GM19438 (cell line): ENCODE results near the gene CUTA.

Experiments
- ATAC-seq: cut with Tn5 transposase; IDR thresholded peaks from one replicate; pipeline ENCODE4 v1.9.1; 2021; ENCODE audit warnings: low read depth; ENCODE audit not compliant: unreplicated experiment

The CUTA gene, protein sequence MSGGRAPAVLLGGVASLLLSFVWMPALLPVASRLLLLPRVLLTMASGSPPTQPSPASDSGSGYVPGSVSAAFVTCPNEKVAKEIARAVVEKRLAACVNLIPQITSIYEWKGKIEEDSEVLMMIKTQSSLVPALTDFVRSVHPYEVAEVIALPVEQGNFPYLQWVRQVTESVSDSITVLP

DNA sequence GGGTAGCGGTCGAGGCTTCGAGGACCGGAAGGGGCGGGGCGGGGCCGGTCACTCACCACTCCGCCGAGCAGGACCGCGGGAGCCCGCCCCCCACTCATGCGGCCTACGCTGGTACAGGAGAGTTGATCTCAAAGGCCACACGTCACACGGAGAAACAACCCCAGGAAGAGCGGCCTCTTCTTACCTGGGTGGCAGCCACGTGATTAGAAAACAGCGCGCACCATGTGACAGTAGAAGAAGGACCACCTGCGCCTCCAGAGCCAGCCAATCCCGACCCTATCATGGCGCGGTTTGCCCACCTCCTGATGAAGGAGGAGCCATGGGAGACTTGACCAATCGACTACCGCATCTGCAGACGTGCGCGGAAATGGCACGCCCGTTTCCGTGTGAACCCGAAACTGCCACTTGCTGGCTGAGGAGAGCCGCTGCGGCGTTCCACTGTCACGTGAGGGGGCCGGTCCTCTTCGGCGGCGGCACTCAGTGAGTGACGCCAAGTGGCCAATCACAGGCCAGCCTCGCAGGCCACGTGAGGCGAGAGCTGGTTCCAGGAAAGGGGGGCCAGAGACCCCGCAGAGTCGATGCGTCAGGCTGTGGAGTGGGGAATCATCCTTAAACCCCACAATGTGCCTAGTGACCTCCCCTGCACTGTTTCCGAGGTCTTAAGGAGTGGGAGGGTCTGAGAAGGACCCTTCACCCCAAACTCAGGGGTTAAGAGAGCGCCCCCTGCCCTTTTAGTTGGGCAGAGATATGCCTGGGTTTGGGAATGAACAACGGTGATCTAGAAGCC, at the start of gene CUTA:
Gene CUTA, minus strand, starts transcription at position 205 of the 787 bp plus-strand sequence. Its CDS starts 107 bp downstream, at position 98.
- ATAC-seq = peak; percentile 87

DNA sequence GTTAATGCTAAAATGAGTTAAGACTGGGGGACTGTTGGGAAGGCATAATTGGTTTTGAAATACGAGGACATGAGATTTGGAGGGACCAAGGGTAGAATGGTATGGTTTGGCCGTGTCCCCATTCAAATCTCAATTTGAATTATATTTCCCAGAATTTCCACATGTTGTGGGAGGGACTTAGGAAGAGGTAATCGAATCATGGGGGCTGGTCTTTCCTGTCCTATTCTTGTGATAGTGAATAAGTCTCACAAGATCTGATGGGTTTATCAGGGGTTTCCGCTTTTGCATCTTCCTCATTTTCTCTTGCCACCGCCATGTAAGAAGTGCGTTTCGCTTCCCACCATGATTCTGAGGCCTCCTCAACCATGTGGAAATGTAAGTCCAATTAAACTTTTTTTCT, 49.2 kb upstream of the CUTA start:
- ATAC-seq = no peak

- ATAC-seq = no peak
These were observed 48.3 kb upstream of the CUTA start for GRCh38 chr6:33466075-33466735.

DNA sequence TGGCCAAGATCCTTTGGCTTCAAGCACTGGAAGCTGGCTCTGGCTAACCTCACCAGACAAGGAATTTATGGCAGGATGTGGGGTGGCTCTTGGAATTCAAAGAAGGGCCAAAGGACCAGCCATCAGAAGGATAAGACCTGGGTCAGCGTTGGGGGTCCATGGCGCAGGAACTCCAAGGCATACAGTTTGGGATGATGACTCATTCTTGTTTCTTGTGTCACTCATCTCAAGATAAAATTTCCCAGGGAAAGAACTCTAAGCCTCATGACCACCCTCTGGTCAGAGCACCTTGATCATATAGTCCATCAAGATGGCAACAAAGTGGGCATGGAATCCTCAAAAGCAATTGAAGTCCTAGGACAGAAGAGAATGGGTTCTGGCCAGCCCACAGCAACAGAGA, 41.3 kb upstream of the CUTA start:
- ATAC-seq = no peak

DNA sequence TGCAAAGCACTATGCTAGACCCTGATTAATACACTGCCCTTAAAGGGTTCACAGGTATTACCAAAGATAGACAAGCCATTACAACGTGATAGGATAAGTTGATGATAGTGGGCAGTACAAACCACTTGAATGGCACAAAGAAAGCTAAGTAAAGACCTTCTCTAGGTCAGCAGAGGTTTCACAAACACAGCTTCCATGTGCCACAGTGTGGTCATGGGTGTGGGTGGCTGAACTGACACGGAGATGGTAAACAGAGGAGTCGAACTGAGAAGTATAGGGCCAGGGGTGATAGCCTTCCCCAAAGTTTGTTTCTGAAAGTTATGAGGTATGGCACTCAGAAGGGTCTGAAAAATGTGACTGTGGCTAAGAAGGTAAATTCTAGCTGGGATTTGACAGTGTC, 40.8 kb upstream of the CUTA start:
- ATAC-seq = no peak

- no peak for ATAC-seq
These were observed 38.2 kb upstream of the CUTA start for GRCh38 chr6:33456156-33456555.

- no peak for ATAC-seq
These were observed 37.1 kb upstream of the CUTA start for GRCh38 chr6:33455051-33455450.

GRCh38 chr6:33454009-33454946, 36.4 kb upstream of the CUTA start, which contains the start of gene ZBTB9:
ZBTB9 (plus strand) TSS chr6:33454576; CDS start chr6:33455101, 525 bp downstream.
- peak; percentile 95 for ATAC-seq

DNA sequence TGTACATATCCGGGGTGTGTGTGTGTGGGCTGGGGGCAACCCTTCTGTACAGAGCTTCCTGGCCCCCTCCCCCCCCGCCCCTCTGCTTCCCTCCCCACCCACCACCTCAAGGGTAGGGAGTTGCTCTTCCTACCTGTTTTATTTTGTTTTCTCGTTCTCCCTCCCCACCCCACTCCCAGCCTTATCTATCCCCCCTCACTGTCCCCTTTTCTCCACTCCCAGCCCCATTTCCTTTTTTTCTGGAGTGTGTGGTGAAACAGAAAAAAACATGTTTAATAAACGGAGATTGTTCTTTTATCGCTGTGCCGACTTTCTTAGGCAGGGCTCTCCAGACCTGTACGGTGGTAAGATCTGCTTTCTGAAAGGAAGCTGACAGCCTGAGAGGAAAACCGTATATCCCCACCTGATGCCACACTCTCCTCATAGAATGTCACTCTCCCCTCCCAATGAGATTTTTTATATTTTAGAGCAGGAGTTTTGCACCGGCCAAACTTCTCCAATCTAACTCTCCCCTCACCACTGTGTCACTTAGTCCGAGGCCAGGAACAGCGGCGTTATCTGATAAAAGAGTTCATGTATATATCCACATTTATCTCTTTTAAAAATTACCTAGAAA, 35.6 kb upstream of the CUTA start:
- no peak for ATAC-seq

DNA sequence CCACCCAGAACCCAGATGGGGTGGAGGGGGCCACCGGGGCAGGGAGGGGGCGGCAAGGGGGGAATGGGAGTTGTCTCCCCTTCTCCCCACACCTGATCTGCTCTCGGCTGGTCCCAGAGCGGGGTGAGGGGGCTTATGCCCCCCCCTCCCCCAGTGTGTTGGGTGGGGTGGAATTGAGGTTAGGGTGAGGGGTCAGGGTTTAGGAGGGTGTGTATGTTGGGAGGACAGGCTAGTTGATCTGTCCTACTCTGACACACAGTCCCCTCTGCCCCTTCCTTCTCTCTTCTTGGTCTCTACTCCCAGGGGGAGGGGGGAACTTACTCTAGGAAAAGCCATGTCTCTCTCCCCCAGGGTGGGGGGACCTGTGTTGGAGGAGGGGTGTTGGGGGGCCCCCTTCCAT, 34.6 kb upstream of the CUTA start:
- no peak for ATAC-seq

DNA sequence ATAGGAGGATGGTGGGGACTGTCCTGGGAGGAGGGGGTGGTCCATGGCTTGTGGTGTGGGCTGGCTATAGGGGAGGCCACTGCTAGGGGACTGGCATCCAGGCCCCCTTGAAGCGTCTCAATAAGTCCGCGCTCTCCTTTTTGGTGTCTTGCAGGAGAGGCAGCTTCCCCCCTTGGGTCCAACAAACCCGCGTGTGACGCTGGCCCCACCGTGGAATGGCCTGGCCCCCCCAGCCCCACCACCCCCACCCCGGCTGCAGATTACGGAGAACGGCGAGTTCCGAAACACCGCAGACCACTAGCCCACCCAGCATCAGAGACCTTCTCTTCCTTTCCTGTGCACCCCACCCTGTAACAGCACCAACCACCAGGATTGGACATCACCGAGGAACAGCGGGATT, 33.7 kb upstream of the CUTA start:
- no peak for ATAC-seq

- ATAC-seq = no peak
These were observed 32.5 kb upstream of the CUTA start for GRCh38 chr6:33450434-33450833.

GRCh38 chr6:33446356-33446755, 28.4 kb upstream of the CUTA start:
- ATAC-seq = no peak

GRCh38 chr6:33445119-33445603, 27.3 kb upstream of the CUTA start:
- no peak for ATAC-seq

- no peak for ATAC-seq
These were observed 26.0 kb upstream of the CUTA start for GRCh38 chr6:33443619-33444504.

DNA sequence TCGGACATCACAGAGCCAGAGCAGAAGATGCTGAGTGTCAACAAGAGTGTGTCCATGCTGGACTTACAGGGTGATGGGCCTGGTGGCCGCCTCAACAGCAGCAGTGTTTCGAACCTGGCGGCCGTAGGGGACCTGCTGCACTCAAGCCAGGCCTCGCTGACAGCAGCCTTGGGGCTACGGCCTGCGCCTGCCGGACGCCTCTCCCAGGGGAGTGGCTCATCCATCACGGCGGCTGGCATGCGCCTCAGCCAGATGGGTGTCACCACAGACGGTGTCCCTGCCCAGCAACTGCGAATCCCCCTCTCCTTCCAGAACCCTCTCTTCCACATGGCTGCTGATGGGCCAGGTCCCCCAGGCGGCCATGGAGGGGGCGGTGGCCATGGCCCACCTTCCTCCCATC, 25.1 kb upstream of the CUTA start:
- ATAC-seq = no peak

- ATAC-seq = no peak
These were observed 24.4 kb upstream of the CUTA start for GRCh38 chr6:33442283-33442682.

DNA sequence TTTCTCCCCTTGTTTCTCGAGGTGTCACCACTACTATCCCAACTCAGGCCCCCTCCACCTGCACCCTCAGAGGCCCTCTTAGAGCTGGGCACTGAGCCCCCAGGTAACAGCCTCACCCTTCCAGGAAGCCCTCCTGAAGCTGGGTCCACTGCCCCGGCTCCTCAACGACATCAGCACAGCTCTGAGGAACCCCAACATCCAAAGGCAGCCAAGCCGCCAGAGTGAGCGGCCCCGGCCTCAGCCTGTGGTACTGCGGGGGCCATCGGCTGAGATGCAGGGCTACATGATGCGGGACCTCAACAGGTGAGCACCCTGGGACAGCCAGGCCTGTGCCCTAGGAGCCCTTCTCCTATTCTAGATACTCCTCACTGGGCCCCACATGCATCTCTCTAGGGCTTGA, 23.6 kb upstream of the CUTA start:
- no peak for ATAC-seq
